HG03342 (cell line): ENCODE results near the gene CLINT1.
A peak's percentile ranks its signal among the peaks of the same experiment; 100 is the strongest.
"Not testable (repeated sequence)": the region's sequence is repeated elsewhere in the genome, so short reads cannot be mapped to it uniquely, and the experiment has no call there.

Experiments
- ATAC-seq: cut with Tn5 transposase; IDR thresholded peaks from one replicate; pipeline ENCODE4 v1.9.1; 2021; ENCODE audit warnings: mild to moderate bottlenecking, moderate library complexity; ENCODE audit not compliant: unreplicated experiment

CLINT1 gene

DNA sequence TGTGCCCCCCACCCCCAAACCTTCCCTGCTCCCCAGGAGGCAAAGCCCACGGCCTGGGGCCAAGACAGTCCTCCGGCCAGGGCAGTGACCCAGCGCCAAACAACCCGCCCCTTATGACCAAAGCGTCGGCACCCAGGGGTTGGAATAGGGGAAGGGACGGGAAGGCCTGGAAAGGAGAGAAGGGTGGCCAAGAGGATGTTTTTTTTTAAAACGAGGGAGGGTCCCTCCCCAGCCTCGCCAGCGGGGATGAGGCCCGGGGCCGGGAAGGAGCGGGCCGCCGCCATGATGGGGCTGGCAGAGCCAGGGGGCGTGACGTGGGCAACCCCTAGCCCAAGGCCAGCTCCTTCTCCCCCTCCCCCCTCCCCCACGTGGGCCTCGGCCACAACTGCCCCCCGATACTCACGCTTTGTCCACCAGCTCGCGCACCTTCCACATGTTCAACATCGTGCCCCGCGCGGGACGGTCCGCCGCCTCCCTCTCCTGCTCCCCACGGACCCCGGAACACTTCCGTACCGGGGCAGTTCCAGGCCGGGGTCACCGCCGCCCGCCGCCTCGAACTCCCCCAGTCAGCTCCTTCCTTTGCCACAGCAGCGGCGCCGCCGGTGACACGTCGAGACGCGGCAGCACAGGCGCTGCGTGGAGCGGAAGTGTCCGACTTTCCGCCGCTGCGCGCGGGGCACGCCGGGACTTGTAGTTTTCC lies at the start of gene CLINT1:
Gene CLINT1, minus strand, starts transcription at position 619 of the 700 bp plus-strand sequence. Its CDS starts 175 bp downstream, at position 444.
- ATAC-seq = peak; percentile 47

GRCh38 chr5:157908459-157908858 lies 49.5 kb upstream of the CLINT1 start:
- ATAC-seq = no peak

DNA sequence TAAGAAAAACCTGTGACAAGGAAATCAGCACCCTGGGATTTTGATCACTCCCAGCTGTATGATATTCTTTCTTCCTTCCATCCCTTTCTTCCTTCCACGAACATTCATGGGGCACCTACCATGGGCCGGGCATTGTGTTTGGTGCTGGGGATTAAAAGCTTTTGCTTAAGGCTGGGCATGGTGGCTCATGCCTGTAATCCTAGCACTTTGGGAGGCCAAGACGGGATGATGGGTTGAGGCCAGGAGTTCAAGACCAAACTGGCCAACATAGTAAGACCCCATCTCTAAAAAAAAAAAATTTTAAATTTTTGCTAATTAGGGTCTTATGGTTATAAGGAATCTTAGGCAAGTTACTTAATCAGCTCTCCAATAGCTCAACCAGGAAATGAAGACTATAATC lies 48.5 kb upstream of the CLINT1 start:
- no peak for ATAC-seq

- ATAC-seq = no peak
Observed at GRCh38 chr5:157903117-157903450, 44.1 kb upstream of the CLINT1 start.

GRCh38 chr5:157902449-157903116 lies 43.6 kb upstream of the CLINT1 start:
- ATAC-seq = no peak

DNA sequence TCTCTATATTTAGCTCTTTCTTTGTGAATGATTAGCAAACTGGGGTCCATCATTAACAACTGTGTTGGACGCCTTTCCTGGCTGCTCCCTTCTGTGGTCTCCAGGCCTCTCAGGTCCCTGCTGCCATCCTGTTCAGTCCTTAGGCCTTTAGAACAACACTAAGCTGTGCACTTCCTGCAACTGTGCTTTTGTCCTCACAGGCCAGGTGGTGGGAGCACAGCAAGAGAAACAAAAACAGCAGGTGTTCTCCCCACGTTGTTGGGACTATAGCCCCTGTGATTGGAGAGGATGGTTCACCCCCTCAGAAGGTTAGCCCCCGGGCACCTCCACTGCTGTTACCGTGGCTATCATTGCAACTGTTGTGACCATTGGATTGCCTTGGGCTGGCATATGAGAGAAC lies 41.7 kb upstream of the CLINT1 start:
- ATAC-seq = no peak

DNA sequence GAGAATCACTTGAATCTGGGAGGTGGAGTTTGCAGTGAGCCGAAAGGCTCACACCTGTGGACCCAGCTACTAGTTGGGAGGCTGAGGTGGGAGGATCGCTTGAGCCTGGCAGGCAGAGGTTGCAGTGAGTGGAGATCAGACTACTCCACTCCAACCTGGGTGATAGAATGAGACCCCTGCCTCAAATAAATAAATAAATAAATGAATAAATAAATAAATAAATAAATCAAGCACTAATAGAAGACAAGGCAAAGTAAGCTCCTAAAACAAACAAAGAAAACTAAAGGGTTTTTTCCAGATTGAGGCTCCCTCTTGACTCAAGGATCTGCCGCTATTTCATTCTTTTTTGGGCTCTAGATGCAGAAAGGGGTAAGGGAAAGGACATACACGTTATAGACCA lies 34.7 kb upstream of the CLINT1 start:
- no peak for ATAC-seq

DNA sequence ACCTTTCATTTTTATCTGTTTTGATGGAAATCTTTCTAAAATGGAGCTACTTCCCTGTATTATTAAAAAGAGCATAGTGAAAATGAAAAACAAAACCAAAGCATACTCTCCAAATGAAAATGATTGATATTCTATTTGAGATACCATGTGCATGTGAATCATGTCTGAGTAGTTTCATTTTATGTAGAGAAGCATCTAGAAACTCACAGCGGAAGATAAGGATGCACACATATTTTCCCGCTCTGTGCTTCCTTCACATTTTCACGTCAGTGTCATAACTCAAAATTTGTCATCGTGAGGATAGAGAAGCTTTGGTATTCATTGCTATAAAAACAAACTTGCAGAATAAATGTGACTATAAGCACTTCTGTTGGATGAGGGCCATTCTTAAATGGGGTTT lies 34.0 kb upstream of the CLINT1 start:
- ATAC-seq = no peak

GRCh38 chr5:157890836-157891597 lies 32.1 kb upstream of the CLINT1 start:
- no peak for ATAC-seq

DNA sequence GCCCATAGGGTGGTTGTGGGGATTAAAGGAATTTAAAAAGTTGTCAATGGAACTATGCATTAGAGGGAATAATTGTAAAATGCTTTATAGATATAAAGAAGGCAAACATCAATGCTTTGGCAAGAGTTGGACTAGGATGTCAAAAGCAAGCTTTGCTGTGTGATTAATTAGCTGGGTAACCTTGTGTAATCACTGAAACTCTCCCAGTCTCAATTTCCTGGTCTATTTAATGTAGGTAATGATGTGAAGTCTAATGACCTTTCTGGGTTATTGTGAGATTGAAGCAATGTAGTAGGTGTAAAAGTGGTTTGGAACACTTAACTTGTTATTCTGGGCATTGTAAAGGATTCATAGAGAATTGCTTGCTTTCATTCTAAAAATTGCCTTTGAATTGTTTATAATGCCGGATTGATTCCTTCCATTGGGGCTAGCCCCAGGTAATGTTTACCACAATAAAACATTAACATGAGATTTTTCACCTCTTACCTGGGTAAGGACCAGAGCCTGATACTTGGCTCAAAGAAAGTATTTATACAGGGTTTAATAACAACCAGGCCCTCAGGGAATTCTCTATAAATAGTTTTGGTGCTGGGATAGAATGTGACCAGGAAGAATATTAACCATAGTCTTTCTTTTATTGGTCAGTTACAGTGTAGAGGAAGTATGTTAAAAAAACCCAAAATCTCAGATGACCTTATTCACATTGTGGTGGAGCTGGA lies 30.0 kb upstream of the CLINT1 start:
- ATAC-seq = no peak

- ATAC-seq = no peak
Observed at GRCh38 chr5:157886796-157887380, 27.9 kb upstream of the CLINT1 start.

DNA sequence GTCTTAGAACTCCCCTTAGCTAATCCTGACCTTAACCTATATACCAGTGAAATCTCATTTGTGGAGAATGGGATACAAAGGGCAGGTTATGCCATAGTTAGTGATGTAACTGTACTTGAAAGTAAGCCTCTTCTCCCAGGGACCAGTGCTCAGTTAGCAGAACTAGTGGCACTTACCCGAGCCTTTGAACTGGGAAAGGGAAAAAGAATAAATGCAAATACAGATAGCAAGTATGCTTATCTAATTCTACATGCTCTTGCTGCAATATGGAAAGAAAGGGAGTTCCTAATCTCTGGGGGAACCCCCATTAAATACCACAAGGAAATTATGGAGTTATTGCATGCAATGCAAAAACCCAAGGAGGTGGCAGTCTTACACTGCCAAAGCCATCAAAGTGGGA lies 26.1 kb upstream of the CLINT1 start:
- not testable (repeated sequence) for ATAC-seq

GRCh38 chr5:157881498-157881897 lies 22.6 kb upstream of the CLINT1 start:
- not testable (repeated sequence) for ATAC-seq

DNA sequence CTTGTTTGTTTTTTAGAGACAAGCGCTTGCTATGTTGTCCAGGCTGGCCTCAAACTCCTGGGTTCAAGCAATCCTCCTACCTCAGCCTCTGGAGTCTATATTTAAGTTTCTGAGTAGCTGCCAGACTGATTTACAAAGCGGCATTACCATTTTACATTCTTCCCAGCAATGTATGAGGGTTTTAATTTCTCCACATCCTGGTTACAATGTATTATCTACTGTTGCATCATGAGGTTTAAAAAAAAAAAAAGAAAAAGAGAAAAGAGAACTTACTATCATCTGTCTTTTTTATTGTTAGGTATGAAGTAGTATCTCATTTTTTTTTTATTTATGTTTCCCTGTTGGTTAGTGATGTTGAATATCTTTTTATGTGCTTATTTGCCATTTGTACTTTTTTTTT lies 18.9 kb upstream of the CLINT1 start:
- no peak for ATAC-seq

DNA sequence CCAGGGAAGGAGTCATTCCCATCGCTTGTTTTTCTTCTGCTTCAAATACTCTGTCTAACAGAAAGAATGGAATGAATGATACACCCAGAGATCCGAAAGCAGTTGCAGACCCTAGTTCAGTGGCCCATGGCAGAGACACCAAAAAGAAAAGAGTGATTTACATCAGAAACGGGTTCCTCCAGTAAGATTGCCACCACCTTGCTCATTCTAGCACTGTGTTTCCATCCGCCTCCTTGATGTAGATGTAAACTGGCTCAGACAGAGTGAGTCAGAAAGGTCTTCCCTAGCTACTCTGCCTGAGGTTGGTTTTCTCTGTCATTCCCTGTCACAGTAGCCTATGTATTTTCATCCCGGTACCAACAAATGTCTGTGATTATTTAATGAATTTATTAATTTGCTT lies 15.9 kb upstream of the CLINT1 start:
- ATAC-seq = no peak

- no peak for ATAC-seq
Observed at GRCh38 chr5:157870837-157871834, 12.2 kb upstream of the CLINT1 start.

DNA sequence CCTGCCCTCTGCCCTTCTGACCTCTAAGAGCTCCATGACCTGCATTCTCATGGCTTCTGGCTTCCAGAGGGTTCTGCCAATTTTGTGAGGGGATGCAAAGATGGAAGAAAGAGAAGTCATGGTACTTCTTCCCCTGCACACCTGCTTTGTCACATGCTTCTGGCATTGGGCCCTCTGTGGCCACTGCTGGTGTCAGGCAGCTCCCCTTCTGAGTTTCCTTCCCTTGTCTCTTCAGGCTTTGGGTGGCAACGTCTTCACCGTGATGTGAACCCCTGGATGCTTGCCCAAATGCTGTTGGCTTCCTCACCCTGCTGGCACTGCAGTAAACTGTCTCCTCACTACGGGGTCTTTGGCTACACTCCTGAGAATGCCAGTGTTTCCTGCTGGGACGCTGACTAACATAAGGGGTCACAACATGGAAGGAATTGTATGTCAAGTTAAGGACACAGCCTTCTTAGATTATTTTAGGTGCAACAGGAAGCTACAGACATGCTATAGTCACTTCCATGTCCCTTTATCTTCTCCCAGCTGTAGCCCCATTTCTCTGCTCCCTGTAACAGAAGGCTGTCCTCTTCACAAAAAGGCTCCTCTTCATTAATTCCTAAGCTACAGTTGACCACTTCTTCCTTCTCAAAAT lies 8.9 kb upstream of the CLINT1 start:
- no peak for ATAC-seq

DNA sequence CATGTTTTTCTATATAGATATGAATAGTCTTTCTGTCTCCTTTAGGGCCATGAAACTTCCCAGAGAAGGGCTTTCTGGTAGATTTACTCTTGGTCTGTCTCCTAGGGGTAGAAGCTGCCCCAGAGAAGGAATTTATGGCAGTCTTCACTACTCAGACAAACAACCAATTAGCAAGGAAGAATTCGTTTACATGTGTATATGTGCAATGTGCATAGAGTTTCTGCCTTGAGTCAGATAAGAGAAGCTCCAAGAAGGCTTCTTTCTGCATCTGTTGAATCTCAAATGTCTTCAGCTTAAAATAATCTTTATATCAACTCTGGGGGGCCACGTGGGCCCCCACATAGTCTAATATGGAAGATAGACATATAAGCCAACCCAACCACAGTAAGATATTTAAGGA lies 7.6 kb upstream of the CLINT1 start:
- no peak for ATAC-seq

GRCh38 chr5:157865781-157866180 lies 6.8 kb upstream of the CLINT1 start:
- ATAC-seq = no peak
